Activated CD4-positive, CD25-positive, alpha-beta regulatory T cell treated with anti-CD3 and anti-CD28 coated beads, Interleukin-2, amount 50 U/mL, for 16 hours (primary cell): Measurements from ENCODE around the gene ICE1.

Source experiments
- DNase-seq: peaks from one replicate; pipeline ENCODE4 v3.0.0-alpha.2; 2020; ENCODE audit warnings: low read depth, low spot score

The ICE1 gene

GRCh38 chr5:5537426-5537825, 114.9 kb downstream of the ICE1 start:
- no peak for DNase-seq

GRCh38 chr5:5539590-5539989, 117.1 kb downstream of the ICE1 start:
- DNase-seq = no peak
